Fibroblast of villous mesenchyme (primary cell): Measurements from ENCODE around the gene NBPF3. TPM values are rescaled to one million over a fixed set of nuclear protein-coding genes. Genes with fewer than 3 reads are reported as not detected.

Experiments used
- DNase-seq: peaks from one replicate; pipeline ENCODE4 v3.0.0-alpha.2; 2010; ENCODE audit warnings: low read depth
- H3K4me3 ChIP-seq: 2 replicates; pipeline ENCODE4 v1.5.1; 2011; ENCODE audit warnings: low read depth, mild to moderate bottlenecking, low read length
- total RNA-seq: library from RNA; depleted of rRNA; stranded (reverse); fragments of >200 nt; gene quantifications from 2 replicates; pipeline ENCODE4 v1.2.3, GENCODE V29; 2012
- TF ChIP-seq, protein P1 (sequence below): IDR thresholded peaks from 2 replicates; pipeline ENCODE4 v1.5.1; 2012; ENCODE audit warnings: low read depth, mild to moderate bottlenecking, low read length; ENCODE audit not compliant: insufficient read depth

NBPF3 gene
- total RNA-seq, 1 donor: 36.7 TPM

DNA sequence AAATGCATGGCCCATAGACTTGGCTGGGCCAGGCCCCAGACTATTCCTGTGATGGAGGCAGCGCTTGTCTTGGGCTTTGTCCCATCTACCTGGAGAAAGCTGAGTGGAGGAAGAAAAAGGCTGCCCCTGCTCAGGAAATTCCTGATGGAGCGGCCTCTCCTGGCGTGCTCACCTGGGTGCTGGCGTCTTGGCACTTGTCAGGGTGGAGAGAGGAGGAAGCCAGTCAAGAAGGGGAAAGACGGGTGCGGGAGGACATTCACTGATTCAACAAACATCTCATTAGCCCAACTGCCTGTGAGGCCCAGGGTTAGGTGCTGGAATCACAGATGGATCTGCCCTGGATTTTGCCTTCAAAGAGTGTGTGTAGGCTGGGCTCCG, 85.4 kb downstream of the NBPF3 start:
- DNase-seq: no peak
- no peak overlapping the region for H3K4me3 ChIP-seq
- TF ChIP-seq, protein P1, sequence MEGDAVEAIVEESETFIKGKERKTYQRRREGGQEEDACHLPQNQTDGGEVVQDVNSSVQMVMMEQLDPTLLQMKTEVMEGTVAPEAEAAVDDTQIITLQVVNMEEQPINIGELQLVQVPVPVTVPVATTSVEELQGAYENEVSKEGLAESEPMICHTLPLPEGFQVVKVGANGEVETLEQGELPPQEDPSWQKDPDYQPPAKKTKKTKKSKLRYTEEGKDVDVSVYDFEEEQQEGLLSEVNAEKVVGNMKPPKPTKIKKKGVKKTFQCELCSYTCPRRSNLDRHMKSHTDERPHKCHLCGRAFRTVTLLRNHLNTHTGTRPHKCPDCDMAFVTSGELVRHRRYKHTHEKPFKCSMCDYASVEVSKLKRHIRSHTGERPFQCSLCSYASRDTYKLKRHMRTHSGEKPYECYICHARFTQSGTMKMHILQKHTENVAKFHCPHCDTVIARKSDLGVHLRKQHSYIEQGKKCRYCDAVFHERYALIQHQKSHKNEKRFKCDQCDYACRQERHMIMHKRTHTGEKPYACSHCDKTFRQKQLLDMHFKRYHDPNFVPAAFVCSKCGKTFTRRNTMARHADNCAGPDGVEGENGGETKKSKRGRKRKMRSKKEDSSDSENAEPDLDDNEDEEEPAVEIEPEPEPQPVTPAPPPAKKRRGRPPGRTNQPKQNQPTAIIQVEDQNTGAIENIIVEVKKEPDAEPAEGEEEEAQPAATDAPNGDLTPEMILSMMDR: no peak

GRCh38 chr1:21526441-21526840, 86.5 kb downstream of the NBPF3 start:
- TF ChIP-seq, protein P1: no peak
- DNase-seq: no peak
- no peak overlapping the region for H3K4me3 ChIP-seq

GRCh38 chr1:21530368-21531016, 90.6 kb downstream of the NBPF3 start:
- TF ChIP-seq, protein P1: no peak
- no peak for DNase-seq
- H3K4me3 ChIP-seq: no peak overlapping the region

GRCh38 chr1:21531241-21531640, 91.3 kb downstream of the NBPF3 start:
- TF ChIP-seq, protein P1: no peak
- H3K4me3 ChIP-seq: no peak overlapping the region
- no peak for DNase-seq

GRCh38 chr1:21532496-21532895, 92.6 kb downstream of the NBPF3 start:
- no peak overlapping the region for H3K4me3 ChIP-seq
- DNase-seq: no peak
- TF ChIP-seq, protein P1: no peak

- TF ChIP-seq, protein P1: no peak
- no peak for DNase-seq
- no peak overlapping the region for H3K4me3 ChIP-seq
Observed at GRCh38 chr1:21532992-21533534, 93.1 kb downstream of the NBPF3 start.

DNA sequence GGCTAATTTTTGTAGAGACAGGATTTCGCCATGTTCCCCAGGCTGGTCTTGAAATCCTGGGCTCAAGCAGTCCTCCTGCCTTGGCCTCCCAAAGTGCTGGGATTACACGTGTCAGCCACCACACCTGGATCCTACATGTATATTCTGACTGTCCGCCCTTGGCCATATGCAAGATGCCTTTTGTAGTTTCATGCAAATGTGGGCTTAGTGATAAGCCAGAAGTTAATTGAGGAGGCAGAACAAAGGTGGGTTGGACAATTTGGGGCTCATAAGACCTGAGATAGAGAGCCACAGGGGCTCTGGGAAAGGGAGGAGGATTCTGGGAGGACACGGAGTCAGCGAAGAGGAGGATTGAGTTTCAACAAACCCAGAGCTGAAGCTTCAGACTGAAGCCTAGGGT, 94.2 kb downstream of the NBPF3 start:
- TF ChIP-seq, protein P1: no peak
- DNase-seq: no peak
- H3K4me3 ChIP-seq: no peak overlapping the region
